ENCODE measurements around the gene SLC16A1.

Gene SLC16A1

GRCh38 chr1:112925015-112925414 lies 31.0 kb downstream of the SLC16A1 start:
- peaks cover 7% of the 10 kb centered on the region; the same call in 1 of the 2 replicates for H3K4me1 ChIP-seq
- no peak for DNase-seq
- peaks cover 87% of the 10 kb centered on the region for H3K36me3 ChIP-seq
- no peak overlapping the region for H3K4me3 ChIP-seq (ENCODE audit: low read depth, low read length)
- H3K27me3 ChIP-seq = no peaks in the 10 kb centered on the region
- peak; percentile 24; the same call in 1 of the 2 replicates for TF ChIP-seq CTCF (IDR thresholded peaks at IDR 0.05; ENCODE audit: low read depth, low read length)
- H3K9me3 ChIP-seq = no peaks in the 10 kb centered on the region

- Histone ChIP-seq H3K4me1 (peaks cover 4% of the 10 kb centered on the region; the same call in 1 of the 2 replicates), H3K36me3 (peaks cover 86% of the 10 kb centered on the region)
These were observed 32.0 kb downstream of the SLC16A1 start for GRCh38 chr1:112923959-112924349.

DNA sequence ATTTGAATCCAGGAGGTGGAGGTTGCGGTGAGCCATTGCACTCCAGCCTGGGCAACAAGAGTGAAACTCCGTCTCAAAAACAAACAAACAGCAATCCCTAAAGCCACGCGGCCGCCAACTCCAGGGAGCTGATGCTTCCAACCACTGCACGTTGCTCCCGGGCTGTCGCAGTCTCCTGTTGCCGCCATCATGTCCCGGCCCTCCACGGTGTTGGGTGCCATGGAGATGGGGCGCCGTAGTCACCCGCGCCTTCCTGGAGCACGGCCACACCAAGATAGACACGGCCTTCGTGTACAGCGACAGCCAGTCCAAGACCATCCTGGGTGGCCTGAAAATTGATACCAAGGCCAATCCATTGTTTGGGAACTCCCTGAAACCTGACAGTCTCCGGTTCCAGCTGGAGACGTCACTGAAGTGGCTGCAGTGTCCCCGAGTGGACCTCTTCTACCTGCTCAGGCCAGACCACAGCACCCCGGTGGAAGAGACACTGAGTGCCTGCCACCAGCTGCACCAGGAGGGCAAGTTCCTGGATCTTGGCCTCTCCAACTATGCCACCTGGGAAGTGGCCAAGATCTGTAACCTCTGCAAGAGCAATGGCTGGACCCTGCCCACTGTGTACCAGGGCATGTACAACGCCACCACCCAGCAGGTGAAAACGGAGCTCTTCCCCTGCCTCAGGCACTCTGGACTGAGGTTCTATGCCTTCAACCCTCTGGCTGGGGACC lies 32.6 kb downstream of the SLC16A1 start:
- no peak for DNase-seq
- H3K36me3 ChIP-seq = peaks cover 83% of the 10 kb centered on the region
- TF ChIP-seq CTCF (IDR thresholded peaks at IDR 0.05; ENCODE audit: low read depth, low read length) = no peak
- H3K9me3 ChIP-seq = no peaks in the 10 kb centered on the region
- H3K27me3 ChIP-seq = no peaks in the 10 kb centered on the region
- peaks cover 3% of the 10 kb centered on the region; the same call in 1 of the 2 replicates for H3K4me1 ChIP-seq
- no peak overlapping the region for H3K4me3 ChIP-seq (ENCODE audit: low read depth, low read length)

More at GRCh38 chr1:112923959-112924349, 32.0 kb downstream of the SLC16A1 start:
- no peak for TF ChIP-seq CTCF (IDR thresholded peaks at IDR 0.05; ENCODE audit: low read depth, low read length)
- DNase-seq = no peak
- Histone ChIP-seq H3K27me3 (no peaks in the 10 kb centered on the region), H3K9me3 (no peaks in the 10 kb centered on the region), H3K4me3 (ENCODE audit: low read depth, low read length) (no peak overlapping the region)

DNA sequence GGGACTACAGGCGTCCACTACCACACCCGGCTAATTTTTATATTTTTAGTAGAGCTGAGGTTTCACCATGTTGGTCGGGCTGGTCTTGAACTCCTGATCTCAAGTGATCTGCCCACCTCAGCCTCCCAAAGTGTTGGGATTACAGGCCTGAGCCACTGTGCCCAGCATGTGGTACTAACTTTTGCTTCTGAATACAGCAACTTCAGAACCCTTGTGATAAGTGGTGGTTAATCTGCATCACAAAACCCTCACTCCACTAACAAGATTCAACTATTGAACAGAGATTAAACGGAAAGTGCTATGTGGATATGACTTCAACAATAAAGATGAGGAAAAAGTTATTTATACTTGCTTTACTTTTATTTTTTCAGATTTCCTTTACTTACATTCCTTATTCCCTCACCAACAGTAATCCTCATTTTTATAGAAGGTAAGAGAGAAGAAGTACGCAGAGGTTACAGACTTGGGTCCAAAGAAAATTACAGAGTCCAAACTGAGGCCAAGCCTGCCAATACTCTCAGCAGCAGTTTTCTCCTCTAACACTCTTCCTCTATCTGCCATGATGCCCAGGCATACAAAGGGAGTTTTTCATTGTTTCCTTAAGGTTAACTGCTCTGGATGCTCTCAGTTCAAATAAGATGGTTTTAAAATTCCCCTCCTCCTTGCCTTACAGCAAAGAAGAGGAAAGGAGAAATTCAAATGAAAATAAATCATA lies 44.3 kb downstream of the SLC16A1 start:
- H3K9me3 ChIP-seq = no peaks in the 10 kb centered on the region
- H3K4me1 ChIP-seq = no peaks in the 10 kb centered on the region; the same call in 1 of the 2 replicates
- no peak for DNase-seq
- no peak overlapping the region for H3K4me3 ChIP-seq (ENCODE audit: low read depth, low read length)
- no peak for TF ChIP-seq CTCF (IDR thresholded peaks at IDR 0.05; ENCODE audit: low read depth, low read length)
- H3K27me3 ChIP-seq = no peaks in the 10 kb centered on the region
- peaks cover 61% of the 10 kb centered on the region for H3K36me3 ChIP-seq

GRCh38 chr1:112909847-112910246 lies 46.1 kb downstream of the SLC16A1 start:
- DNase-seq = no peak
- Histone ChIP-seq H3K36me3 (peaks cover 44% of the 10 kb centered on the region), H3K4me1 (no peaks in the 10 kb centered on the region; the same call in 1 of the 2 replicates), H3K4me3 (ENCODE audit: low read depth, low read length) (no peak overlapping the region), H3K9me3 (no peaks in the 10 kb centered on the region), H3K27me3 (no peaks in the 10 kb centered on the region)
- no peak for TF ChIP-seq CTCF (IDR thresholded peaks at IDR 0.05; ENCODE audit: low read depth, low read length)

Measured in BE2C (cell line).